Body of pancreas (tissue), 4 donors: ENCODE measurements around the gene NDUFA13.

Source experiments
- POLR2A ChIP-seq, 3 donors: fragments of 450-650 bp; IDR thresholded peaks; one replicate each; pipeline ENCODE4 v1.6.1; 2016; ENCODE audit warnings: antibody characterized with exemption in 3 of 3, mild to moderate bottlenecking in 2 of 3
- TF ChIP-seq, protein P1 (sequence below), 7 experiments: fragments of 450-650 bp in 4 of 7; fragments of 200-600 bp in 3 of 7; sonication (generic) in 3 of 7; IDR thresholded peaks; one replicate each; pipeline ENCODE4 v1.5.1; 2016 to 2019; ENCODE audit warnings: antibody characterized with exemption in 7 of 7

DNA sequence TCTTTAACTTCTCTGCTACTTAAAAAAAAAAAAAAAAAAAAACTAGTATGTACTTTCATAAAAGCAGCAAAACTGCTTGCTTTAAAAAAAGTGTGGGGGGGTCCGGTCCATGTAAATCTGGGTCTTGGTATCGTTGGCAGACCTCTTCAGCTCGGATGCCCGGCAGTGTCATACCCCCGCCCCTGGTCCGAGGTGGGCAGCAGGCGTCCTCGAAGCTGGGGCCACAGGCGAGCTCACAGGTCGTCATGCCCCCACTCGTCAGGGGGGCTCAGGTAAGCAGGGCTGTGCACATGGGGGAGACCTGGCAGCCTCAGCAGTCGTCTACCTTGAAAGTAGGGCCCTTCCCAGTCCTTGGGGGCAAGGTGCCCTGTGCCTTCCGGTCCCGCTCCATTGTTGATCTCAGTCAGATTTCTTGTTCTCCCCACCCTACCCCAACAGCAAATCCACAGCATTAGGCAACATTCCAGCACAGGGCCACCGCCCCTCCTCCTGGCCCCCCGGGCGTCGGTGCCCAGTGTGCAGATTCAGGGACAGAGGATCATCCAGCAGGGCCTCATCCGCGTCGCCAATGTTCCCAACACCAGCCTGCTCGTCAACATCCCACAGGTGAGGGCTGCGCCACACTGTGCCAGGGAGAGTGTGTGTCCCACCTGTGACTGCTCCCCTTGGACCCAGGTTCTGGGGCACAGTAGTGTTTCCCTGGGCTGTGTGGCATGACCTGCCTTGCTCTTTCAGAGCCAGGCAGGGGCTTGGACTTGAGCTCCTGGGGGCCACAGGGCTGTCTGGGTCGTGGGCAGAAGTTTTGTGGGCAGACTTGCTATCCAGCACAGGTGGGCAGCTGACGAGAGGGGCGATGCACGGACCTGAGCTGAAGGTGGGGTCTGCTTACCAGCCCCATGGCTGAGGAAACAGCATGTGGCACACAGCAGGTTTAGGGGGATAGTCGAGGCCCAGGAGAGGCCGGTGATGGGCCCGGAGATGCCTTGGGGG is 20.1 kb upstream of the NDUFA13 start:
- TF ChIP-seq, protein P1, sequence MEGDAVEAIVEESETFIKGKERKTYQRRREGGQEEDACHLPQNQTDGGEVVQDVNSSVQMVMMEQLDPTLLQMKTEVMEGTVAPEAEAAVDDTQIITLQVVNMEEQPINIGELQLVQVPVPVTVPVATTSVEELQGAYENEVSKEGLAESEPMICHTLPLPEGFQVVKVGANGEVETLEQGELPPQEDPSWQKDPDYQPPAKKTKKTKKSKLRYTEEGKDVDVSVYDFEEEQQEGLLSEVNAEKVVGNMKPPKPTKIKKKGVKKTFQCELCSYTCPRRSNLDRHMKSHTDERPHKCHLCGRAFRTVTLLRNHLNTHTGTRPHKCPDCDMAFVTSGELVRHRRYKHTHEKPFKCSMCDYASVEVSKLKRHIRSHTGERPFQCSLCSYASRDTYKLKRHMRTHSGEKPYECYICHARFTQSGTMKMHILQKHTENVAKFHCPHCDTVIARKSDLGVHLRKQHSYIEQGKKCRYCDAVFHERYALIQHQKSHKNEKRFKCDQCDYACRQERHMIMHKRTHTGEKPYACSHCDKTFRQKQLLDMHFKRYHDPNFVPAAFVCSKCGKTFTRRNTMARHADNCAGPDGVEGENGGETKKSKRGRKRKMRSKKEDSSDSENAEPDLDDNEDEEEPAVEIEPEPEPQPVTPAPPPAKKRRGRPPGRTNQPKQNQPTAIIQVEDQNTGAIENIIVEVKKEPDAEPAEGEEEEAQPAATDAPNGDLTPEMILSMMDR (IDR thresholded peaks at IDR 0.05) = no peak
- TF ChIP-seq POLR2A (IDR thresholded peaks at IDR 0.05) = no peak
